GM12865 (cell line): ENCODE data around the gene TTF1.

Experiments used
- DNase-seq: peaks from one replicate; pipeline ENCODE4 v3.0.0; 2010; ENCODE audit warnings: low read depth
- H3K4me3 ChIP-seq: 2 replicates; pipeline ENCODE4 v1.5.1; 2011; ENCODE audit warnings: mild to moderate bottlenecking, low read depth, low read length, control low read depth
- TF ChIP-seq, protein P1 (sequence below): IDR thresholded peaks from 2 replicates; pipeline ENCODE4 v1.5.1; 2011; ENCODE audit warnings: low read length, control low read depth, low read depth, inconsistent platforms; ENCODE audit not compliant: insufficient read depth; ENCODE audit errors: missing control alignments

The TTF1 gene

GRCh38 chr9:132443951-132444607 lies 37.4 kb upstream of the TTF1 start:
- no peak overlapping the region for H3K4me3 ChIP-seq
- DNase-seq = no peak

DNA sequence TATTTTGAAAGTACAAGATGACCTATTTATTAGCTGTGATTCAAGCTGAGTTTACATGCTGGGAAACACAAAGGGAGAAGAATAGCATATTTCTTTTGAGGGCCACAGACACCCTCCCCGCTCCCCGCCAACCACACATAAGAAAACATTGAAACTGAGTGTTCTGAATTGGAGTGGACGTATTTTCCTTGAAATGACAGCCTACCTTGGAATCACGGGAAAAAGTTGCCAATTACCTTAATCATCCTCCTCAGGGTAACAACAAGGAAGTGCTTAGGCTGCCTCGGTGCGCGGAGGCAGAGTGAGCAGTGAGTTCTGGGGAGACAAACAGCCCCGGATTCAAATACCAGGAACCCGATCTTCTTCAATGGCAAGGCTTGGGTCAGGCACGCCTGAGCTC lies 34.8 kb upstream of the TTF1 start:
- no peak for DNase-seq
- H3K4me3 ChIP-seq = no peak overlapping the region
- TF ChIP-seq, protein P1, sequence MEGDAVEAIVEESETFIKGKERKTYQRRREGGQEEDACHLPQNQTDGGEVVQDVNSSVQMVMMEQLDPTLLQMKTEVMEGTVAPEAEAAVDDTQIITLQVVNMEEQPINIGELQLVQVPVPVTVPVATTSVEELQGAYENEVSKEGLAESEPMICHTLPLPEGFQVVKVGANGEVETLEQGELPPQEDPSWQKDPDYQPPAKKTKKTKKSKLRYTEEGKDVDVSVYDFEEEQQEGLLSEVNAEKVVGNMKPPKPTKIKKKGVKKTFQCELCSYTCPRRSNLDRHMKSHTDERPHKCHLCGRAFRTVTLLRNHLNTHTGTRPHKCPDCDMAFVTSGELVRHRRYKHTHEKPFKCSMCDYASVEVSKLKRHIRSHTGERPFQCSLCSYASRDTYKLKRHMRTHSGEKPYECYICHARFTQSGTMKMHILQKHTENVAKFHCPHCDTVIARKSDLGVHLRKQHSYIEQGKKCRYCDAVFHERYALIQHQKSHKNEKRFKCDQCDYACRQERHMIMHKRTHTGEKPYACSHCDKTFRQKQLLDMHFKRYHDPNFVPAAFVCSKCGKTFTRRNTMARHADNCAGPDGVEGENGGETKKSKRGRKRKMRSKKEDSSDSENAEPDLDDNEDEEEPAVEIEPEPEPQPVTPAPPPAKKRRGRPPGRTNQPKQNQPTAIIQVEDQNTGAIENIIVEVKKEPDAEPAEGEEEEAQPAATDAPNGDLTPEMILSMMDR = no peak

More at GRCh38 chr9:132443951-132444607, 37.4 kb upstream of the TTF1 start:
- TF ChIP-seq, protein P1 = no peak

- no peak for DNase-seq
- H3K4me3 ChIP-seq = no peak overlapping the region
- TF ChIP-seq, protein P1 = no peak
Observed at GRCh38 chr9:132440735-132441134, 34.1 kb upstream of the TTF1 start.

DNA sequence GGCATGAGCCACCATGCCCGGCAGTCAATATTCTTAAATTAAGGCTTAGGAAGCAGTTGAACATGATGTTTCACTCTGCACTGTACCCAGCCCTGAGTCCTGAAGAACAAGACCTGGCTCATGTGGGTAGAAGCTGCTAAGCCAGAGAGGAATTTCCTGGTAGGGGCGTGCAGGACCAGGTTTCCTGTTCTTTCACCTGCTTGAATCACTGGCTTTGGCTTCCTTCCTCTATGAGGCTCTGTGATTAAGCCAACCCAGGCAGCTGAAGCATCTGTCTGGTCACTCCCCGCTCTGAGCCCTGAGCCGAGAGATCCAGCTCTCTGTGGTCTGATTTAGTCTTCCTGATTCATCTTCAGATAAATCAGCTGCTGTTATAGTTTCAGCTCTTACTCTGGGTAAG lies 32.5 kb upstream of the TTF1 start:
- no peak overlapping the region for H3K4me3 ChIP-seq
- TF ChIP-seq, protein P1 = no peak
- no peak for DNase-seq

- H3K4me3 ChIP-seq = no peak overlapping the region
- TF ChIP-seq, protein P1 = no peak
- DNase-seq = no peak
Observed at GRCh38 chr9:132434881-132435280, 28.2 kb upstream of the TTF1 start.

DNA sequence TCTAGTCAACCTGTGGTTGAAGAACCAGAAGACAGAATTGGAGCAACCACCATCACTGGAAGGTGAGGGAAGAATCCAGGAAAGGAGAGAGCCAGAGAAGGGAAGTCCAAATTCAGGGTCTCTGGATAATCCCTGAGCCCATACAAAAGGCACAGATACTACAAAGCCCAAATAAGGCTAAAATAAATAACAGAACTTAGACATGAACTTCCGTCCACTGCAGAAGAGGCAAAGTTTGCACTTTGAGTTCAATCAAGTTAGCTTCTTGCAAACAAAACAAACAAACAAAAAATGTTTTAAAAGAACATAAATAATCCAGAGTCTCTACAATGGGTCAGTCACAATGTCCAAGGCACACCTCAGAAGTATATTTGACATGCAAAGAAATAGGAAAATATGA lies 24.4 kb upstream of the TTF1 start:
- H3K4me3 ChIP-seq = no peak overlapping the region
- no peak for DNase-seq
- TF ChIP-seq, protein P1 = no peak
